Activated CD8-positive, alpha-beta memory T cell treated with anti-CD3 and anti-CD28 coated beads, Interleukin-2, amount 50 U/mL, for 24 hours (primary cell): ENCODE data around the gene CNTRL.
"Not testable (repeated sequence)": the region's sequence is repeated elsewhere in the genome, so short reads cannot be mapped to it uniquely, and the experiment has no call there.

Source experiments
- DNase-seq: peaks from one replicate; pipeline ENCODE4 v3.0.0-alpha.2; 2020; ENCODE audit errors: extremely low read depth

CNTRL gene

DNA sequence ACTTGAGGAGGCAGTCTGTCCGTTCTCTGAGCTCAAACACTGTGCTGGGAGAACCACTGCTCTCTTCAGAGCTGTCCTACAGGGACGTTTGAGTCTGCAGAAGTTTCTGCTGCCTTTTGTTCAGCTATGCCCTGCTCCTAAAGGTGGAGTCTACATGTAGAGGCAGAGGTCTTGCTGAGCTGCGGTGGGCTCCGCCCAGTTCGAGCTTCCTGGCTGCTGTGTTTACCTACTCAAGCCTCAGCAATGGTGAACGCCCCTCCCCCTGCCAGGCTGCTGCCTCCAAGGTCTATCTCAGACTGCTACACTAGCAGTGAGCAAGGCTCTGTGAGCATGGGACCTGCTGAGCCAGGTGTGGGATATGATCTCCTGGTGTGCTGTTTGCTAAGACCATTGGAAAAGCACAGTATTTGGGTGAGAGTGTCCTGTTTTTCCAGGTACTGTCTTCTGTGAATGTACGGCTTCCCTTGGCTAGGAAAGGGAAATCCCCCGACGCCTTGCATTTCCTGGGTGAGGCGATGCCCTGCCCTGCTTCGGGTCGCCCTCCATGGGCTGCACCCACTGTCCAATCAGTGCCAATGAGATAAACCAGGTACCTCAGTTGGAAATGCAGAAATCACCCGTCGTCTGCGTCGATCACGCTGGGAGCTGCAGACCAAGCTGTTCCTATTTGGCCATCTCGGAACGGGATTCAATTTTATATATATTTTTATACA lies 58.5 kb downstream of the CNTRL start:
- no peak for DNase-seq

- DNase-seq: no peak
Measured at GRCh38 chr9:121135642-121136041, 60.9 kb downstream of the CNTRL start.

- DNase-seq: no peak
Measured at GRCh38 chr9:121138561-121138960, 63.8 kb downstream of the CNTRL start.

DNA sequence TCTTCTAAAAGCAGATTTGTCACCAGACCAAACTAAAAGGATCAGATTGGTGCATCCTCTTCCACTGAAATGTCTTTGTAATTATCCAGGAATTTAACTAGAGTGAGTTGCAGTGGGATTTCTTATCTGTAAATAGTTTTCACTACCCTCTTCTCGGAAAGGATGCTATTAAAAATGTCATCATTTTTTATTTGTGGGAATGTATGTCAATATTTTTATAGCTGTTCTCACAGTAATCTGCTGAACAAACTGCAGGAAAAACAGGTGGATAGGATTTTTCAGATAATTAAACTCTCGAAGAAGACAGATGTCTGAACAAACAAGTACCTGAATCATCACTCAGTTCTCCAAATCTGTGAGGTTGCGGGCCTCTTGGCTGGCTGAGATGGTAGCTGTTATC lies 64.2 kb downstream of the CNTRL start:
- DNase-seq: no peak

- DNase-seq: no peak
Measured at GRCh38 chr9:121140162-121140561, 65.4 kb downstream of the CNTRL start.

- DNase-seq: no peak
Measured at GRCh38 chr9:121141306-121141705, 66.6 kb downstream of the CNTRL start.

- DNase-seq: no peak
Measured at GRCh38 chr9:121141706-121142105, 67.0 kb downstream of the CNTRL start.

GRCh38 chr9:121143771-121144170 lies 69.0 kb downstream of the CNTRL start:
- DNase-seq: no peak

DNA sequence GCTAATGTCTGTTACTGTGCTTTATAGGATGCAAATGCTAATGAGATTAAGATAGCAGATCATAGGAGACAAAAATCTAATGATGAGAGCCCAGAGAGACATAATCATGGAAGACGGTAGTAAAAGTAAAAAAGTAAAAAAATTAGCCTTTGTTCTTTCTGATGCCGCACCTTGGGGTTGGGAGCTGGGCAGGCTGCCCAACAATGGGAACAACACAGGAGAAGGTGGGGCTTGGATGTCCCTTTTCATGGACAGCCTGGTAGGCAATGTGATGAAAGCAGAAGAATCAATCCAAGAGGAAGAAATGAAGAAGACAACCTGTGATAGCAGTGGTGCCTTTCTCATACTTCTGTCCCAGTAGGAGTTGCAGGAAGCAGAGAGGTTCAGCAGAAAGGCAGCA lies 69.7 kb downstream of the CNTRL start:
- DNase-seq: no peak

- DNase-seq: no peak
Measured at GRCh38 chr9:121150188-121150587, 75.4 kb downstream of the CNTRL start.

DNA sequence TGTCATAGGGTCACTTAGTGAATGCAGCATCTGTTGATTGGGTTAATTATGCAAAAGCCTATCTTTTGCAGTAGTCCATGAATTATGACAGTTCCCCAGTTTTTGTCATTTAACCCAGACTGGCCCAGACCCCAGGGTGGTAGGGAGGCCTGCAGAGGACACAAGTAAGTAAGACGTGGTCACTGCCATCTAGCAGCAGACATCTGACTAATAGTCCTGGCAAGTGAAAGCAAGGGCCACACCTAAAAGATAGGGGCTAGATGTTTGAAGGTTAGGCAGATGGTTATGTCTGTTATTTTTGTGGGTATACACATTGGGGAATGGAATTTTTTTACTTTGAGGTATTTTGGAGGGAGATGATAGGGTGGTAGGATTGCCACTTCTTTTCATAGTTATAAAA lies 78.9 kb downstream of the CNTRL start:
- DNase-seq: no peak

- DNase-seq: no peak
Measured at GRCh38 chr9:121154782-121155181, 80.0 kb downstream of the CNTRL start.

DNA sequence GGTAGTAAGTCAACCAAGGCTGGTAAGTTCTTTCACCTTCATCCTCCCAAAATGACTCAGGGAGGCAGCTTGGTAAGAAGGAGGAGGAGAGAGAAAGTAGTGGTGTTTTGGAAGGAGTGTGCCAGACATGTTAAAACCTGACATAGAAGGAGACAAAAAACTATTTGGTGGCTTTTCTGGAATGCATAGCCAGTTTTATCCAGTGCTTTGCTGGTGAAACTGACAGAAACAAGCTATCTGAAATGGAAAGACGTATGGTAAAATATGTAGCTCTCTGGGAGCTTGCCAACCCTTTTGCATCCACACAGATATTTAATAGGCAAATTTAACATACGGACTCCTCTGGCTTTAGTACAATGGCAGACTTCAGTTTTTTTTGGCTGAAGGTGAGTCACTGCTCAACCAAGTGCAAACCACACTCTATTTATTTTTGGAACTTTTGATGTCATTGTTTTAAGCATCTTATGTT lies 81.5 kb downstream of the CNTRL start:
- no peak for DNase-seq

GRCh38 chr9:121157939-121158338 lies 83.2 kb downstream of the CNTRL start:
- no peak for DNase-seq

DNA sequence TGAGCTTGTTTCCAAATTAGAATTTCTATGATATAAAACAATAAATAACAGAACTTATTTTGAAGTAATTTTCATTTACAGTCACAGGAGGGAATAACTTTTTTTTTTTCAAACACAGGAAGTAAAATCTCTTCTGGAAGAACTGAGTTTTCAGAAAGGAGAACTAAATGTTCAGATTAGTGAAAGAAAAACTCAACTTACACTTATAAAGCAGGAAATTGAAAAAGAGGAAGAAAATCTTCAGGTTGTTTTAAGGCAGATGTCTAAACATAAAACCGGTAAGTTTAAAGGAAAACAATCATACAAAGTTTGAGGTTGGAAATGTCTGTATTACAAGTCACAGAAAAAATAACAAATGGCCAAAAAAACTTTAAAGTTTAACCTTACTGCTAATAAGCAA lies 85.3 kb downstream of the CNTRL start:
- DNase-seq: no peak

- DNase-seq: no peak
Measured at GRCh38 chr9:121168052-121168451, 93.3 kb downstream of the CNTRL start.

GRCh38 chr9:121169094-121169601 lies 94.4 kb downstream of the CNTRL start:
- DNase-seq: no peak

DNA sequence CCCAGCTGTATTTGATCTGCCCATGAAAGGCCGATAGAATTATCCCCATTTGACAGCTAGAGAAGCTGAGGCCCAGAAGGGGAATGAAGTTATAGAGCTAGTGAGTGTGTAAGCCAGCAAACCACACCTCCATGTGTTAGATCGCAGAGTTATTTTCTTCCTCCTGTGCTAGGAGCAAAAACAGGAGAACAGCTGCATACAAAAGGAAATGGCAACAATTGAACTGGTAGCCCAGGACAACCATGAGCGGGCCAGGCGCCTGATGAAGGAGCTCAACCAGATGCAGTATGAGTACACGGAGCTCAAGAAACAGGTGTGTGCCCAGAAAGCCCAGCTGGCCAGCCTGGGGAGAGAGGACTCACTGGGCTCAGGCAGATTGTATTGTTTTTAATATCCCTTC lies 96.5 kb downstream of the CNTRL start:
- no peak for DNase-seq

DNA sequence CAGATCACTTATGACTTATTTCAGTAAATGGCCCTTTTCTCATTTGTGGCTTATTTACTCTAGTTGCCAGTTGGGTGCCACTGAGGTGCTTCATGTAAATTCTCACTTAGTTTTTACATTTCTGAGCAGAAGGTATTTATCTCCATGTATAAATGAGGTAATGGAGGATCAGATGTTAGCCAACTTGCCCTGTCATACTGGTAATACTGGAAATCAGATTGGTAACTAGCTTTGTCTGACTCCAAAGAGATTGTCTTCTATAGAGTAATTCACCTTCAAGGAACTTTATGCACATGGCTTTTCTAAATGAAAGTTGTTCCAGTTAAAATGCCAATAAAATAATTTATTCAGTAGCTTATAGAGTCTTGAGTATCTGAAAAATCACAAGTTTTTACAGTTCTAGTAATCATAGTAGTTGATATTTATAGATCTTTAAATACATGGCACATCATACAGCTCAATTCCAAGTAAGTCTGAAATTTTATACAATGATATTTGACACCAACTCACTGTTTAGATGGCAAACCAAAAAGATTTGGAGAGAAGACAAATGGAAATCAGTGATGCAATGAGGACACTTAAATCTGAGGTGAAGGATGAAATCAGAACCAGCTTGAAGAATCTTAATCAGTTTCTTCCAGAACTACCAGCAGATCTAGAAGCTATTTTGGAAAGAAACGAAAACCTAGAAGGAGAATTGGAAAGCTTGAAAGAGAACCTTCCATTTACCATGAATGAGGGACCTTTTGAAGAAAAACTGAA lies 98.2 kb downstream of the CNTRL start:
- no peak for DNase-seq

DNA sequence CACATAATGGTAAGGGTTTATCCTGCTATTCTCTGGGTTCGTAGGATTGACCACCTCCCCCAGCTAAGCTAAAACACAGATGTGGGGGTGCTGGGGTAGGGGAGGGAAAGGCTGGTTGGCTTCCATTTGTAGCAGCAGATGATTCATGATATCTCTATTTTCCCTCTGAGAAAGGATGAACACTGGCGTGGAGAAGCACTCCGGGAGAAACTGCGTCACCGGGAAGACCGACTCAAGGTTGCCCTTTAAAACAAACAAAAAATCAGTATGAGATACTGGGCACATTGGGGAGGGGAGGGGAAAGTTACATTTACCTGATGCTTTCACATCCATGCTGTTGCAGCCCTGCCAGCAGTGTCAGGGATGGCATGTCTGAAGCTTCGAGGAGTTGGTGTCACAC lies 98.7 kb downstream of the CNTRL start:
- DNase-seq: no peak

- DNase-seq: no peak
Measured at GRCh38 chr9:121178676-121179372, 104.1 kb downstream of the CNTRL start.

GRCh38 chr9:121179373-121179721 lies 104.6 kb downstream of the CNTRL start:
- not testable (repeated sequence) for DNase-seq
